C1 segment of cervical spinal cord (tissue), 14 donors: ENCODE measurements around the gene MGAT5.

Experiments used
- DNase-seq, 14 donors: peaks; one replicate each; lab custom pipeline; 2025; lab: John Stamatoyannopoulos, UW

Gene MGAT5

GRCh38 chr2:134500211-134500935 is 246.5 kb downstream of the MGAT5 start:
- peak in 1 of 14 donors; percentile 17 for DNase-seq

- peak in 1 of 14 donors; percentile 32 for DNase-seq
Observed at GRCh38 chr2:134501476-134502091, 247.7 kb downstream of the MGAT5 start.

- no peak for DNase-seq
Observed at GRCh38 chr2:134502104-134502503, 248.2 kb downstream of the MGAT5 start.
